Caco-2 (cell line): ENCODE measurements around the gene ARHGEF1. TPM values are rescaled to one million over a fixed set of nuclear protein-coding genes. Genes with fewer than 3 reads are reported as not detected.

Source experiments
- BruUV-seq: library from RNA; stranded (reverse); fragments of 400-500 nt; replicated peaks from 2 replicates; lab custom pipeline; 2021; lab: Mats Ljungman, UMichigan
- CTCF ChIA-PET: fragments of 300-600 bp; sonication (Branson Sonifier 250); formaldehyde crosslinking; loops from one replicate; lab custom pipeline; 2022; ENCODE audit warnings: antibody characterized with exemption; lab: Charles Lee
- POLR2A ChIA-PET: fragments of 300-600 bp; sonication (Branson Sonifier 250); formaldehyde crosslinking; loops from one replicate; lab custom pipeline; 2022; ENCODE audit warnings: antibody characterized with exemption; lab: Charles Lee
- DNase-seq, 2 experiments: peaks; one replicate each; pipeline versions ENCODE4 v3.0.0 to v3.0.0-alpha.2; 2020 to 2022
- H3K27me3 ChIP-seq: replicated peaks from 2 replicates; pipeline ENCODE4 v1.6.0; 2011; ENCODE audit warnings: low read length; ENCODE audit not compliant: control insufficient read depth, insufficient read depth
- H3K36me3 ChIP-seq: 2 replicates; pipeline ENCODE4 v1.5.1; 2011; ENCODE audit warnings: low read length; ENCODE audit not compliant: control insufficient read depth, insufficient read depth
- H3K4me1 ChIP-seq: fragments of 250-450 bp; sonication (Bioruptor Pico); 2 replicates; pipeline ENCODE4 v1.5.1; 2020; ENCODE audit warnings: mild to moderate bottlenecking
- H3K4me3 ChIP-seq: 2 replicates; pipeline ENCODE4 v1.5.1; 2011; ENCODE audit warnings: low read depth, mild to moderate bottlenecking, control low read depth, low read length
- H3K9me3 ChIP-seq: fragments of 250-450 bp; sonication (Bioruptor Pico); 2 replicates; pipeline ENCODE4 v1.5.1; 2020; ENCODE audit warnings: mild to moderate bottlenecking, moderate library complexity
- H3K27ac Mint-ChIP-seq: one replicate; pipeline ENCODE4 v1.8.0; 2022; ENCODE audit warnings: mixed read lengths; ENCODE audit not compliant: unreplicated experiment
- H3K27me3 Mint-ChIP-seq: one replicate; pipeline ENCODE4 v1.8.0; 2022; ENCODE audit warnings: mixed read lengths; ENCODE audit not compliant: insufficient read depth, unreplicated experiment
- H3K36me3 Mint-ChIP-seq: one replicate; pipeline ENCODE4 v1.8.0; 2022; ENCODE audit warnings: mild to moderate bottlenecking, mixed read lengths; ENCODE audit not compliant: insufficient read depth, unreplicated experiment
- H3K4me1 Mint-ChIP-seq: one replicate; pipeline ENCODE4 v1.8.0; 2022; ENCODE audit warnings: low read depth, mixed read lengths; ENCODE audit not compliant: unreplicated experiment
- H3K4me3 Mint-ChIP-seq: one replicate; pipeline ENCODE4 v1.8.0; 2022; ENCODE audit warnings: mild to moderate bottlenecking, moderate library complexity, mixed read lengths; ENCODE audit not compliant: unreplicated experiment
- H3K9me3 Mint-ChIP-seq: one replicate; pipeline ENCODE4 v1.8.0; 2022; ENCODE audit warnings: mixed read lengths; ENCODE audit not compliant: unreplicated experiment
- CTCF ChIP-seq, 2 experiments: fragments of 200-600 bp in 1 of 2; IDR thresholded peaks; 1 replicate in 1 of 2; 2 replicates in 1 of 2; pipeline versions ENCODE4 v1.5.1 to v1.8.0; 2011 to 2022; ENCODE audit warnings: antibody characterized with exemption in 1 of 2, control low read depth in 1 of 2, inconsistent platforms in 1 of 2, low read depth in 1 of 2, low read length in 1 of 2, mild to moderate bottlenecking in 1 of 2, moderate library complexity in 1 of 2; ENCODE audit not compliant: insufficient read depth in 1 of 2, severe bottlenecking in 1 of 2, unreplicated experiment in 1 of 2
- intact Hi-C: fragments of 100-400 bp; cut with micrococcal nuclease; formaldehyde crosslinking; loops from one replicate; pipeline ENCODE4 v1.10.0; 2022; ENCODE audit not compliant: unreplicated experiment
- total RNA-seq: library from RNA; stranded (reverse); gene quantifications from 2 replicates; pipeline ENCODE4 v1.2.3, GENCODE V29; 2022

The ARHGEF1 gene
- total RNA-seq, 1 experiment from 2014 or later, result 63.5 TPM

- Mint-ChIP-seq H3K4me1 (peaks cover 31% of the 10 kb centered on the region), H3K27ac (no peak overlapping the region), H3K9me3 (no peaks in the 10 kb centered on the region), H3K27me3 (no peaks in the 10 kb centered on the region), H3K36me3 (peaks cover 19% of the 10 kb centered on the region), H3K4me3 (no peak overlapping the region)
- Histone ChIP-seq H3K4me3 (no peak overlapping the region), H3K9me3 (no peaks in the 10 kb centered on the region), H3K36me3 (peaks cover 5% of the 10 kb centered on the region), H3K27me3 (no peaks in the 10 kb centered on the region), H3K4me1 (peaks cover 25% of the 10 kb centered on the region)
- intact Hi-C loops, result no loop called here
- no TSS peak for BruUV-seq
- ChIA-PET POLR2A (no interaction called here), CTCF (interaction anchor here (0.7 kb wide), 1 partner anchor 68 kb away, joined by 3 read pairs; the partner anchor contains the start of gene RABAC1)
- DNase-seq, result no peak
- TF ChIP-seq CTCF (IDR thresholded peaks at IDR 0.05; ENCODE audit: insufficient read depth in 1 of 2, low read depth in 1 of 2, low read length in 1 of 2, severe bottlenecking in 1 of 2, unreplicated experiment in 1 of 2), result no peak
Observed at GRCh38 chr19:41890936-41891335, 8.0 kb downstream of the ARHGEF1 start.

- H3K9me3 ChIP-seq, result no peaks in the 10 kb centered on the region
- BruUV-seq, result no TSS peak
- POLR2A ChIA-PET, result no interaction called here
- DNase-seq, result no peak
- H3K4me3 Mint-ChIP-seq, result no peak overlapping the region
- CTCF ChIA-PET, result no interaction called here
- no peak for TF ChIP-seq CTCF (IDR thresholded peaks at IDR 0.05; ENCODE audit: insufficient read depth in 1 of 2, low read depth in 1 of 2, low read length in 1 of 2, severe bottlenecking in 1 of 2, unreplicated experiment in 1 of 2)
- no peaks in the 10 kb centered on the region for H3K27me3 Mint-ChIP-seq
- intact Hi-C loops, result no loop called here
- H3K27me3 ChIP-seq, result no peaks in the 10 kb centered on the region
- no peaks in the 10 kb centered on the region for H3K9me3 Mint-ChIP-seq
- peaks cover 17% of the 10 kb centered on the region for H3K4me1 ChIP-seq
- no peak overlapping the region for H3K27ac Mint-ChIP-seq
- peaks cover 5% of the 10 kb centered on the region for H3K36me3 ChIP-seq
- H3K4me3 ChIP-seq, result no peak overlapping the region
- H3K36me3 Mint-ChIP-seq, result peaks cover 19% of the 10 kb centered on the region
- H3K4me1 Mint-ChIP-seq, result peaks cover 22% of the 10 kb centered on the region
Observed at GRCh38 chr19:41892173-41892902, 9.4 kb downstream of the ARHGEF1 start.

GRCh38 chr19:41893899-41894298, 10.9 kb downstream of the ARHGEF1 start:
- Mint-ChIP-seq H3K4me3 (no peak overlapping the region), H3K4me1 (peaks cover 7% of the 10 kb centered on the region), H3K27me3 (no peaks in the 10 kb centered on the region), H3K9me3 (no peaks in the 10 kb centered on the region), H3K36me3 (peaks cover 30% of the 10 kb centered on the region), H3K27ac (no peak overlapping the region)
- peaks cover 3% of the 10 kb centered on the region for H3K36me3 ChIP-seq
- POLR2A ChIA-PET, result no interaction called here
- no peaks in the 10 kb centered on the region for H3K9me3 ChIP-seq
- TF ChIP-seq CTCF (IDR thresholded peaks at IDR 0.05; ENCODE audit: insufficient read depth in 1 of 2, low read depth in 1 of 2, low read length in 1 of 2, severe bottlenecking in 1 of 2, unreplicated experiment in 1 of 2), result no peak
- intact Hi-C loops, result no loop called here
- no TSS peak for BruUV-seq
- peaks cover 5% of the 10 kb centered on the region; the same call in 1 of the 2 replicates for H3K4me1 ChIP-seq
- no peaks in the 10 kb centered on the region for H3K27me3 ChIP-seq
- peak; percentile 45 to 61 for DNase-seq
- CTCF ChIA-PET, result no interaction called here
- H3K4me3 ChIP-seq, result no peak overlapping the region
